IPS-NIHi11 (cell line): ENCODE measurements around the gene SERPINE2.
A peak's percentile ranks its signal among the peaks of the same experiment; 100 is the strongest.
"Not testable (repeated sequence)": the region's sequence is repeated elsewhere in the genome, so short reads cannot be mapped to it uniquely, and the experiment has no call there.

ENCODE experiments used
- DNase-seq: peaks from one replicate; pipeline ENCODE4 v3.0.0; 2012; ENCODE audit warnings: mixed read lengths, low spot score

Gene SERPINE2

GRCh38 chr2:224014336-224014735 lies 24.8 kb downstream of the SERPINE2 start:
- DNase-seq, result no peak

GRCh38 chr2:224011837-224012236 lies 27.2 kb downstream of the SERPINE2 start:
- DNase-seq, result no peak

- DNase-seq, result no peak
Observed at GRCh38 chr2:224009605-224010315, 29.3 kb downstream of the SERPINE2 start.

- peak; percentile 60 for DNase-seq
Observed at GRCh38 chr2:224008702-224009261, 30.3 kb downstream of the SERPINE2 start.

- no peak for DNase-seq
Observed at GRCh38 chr2:224004105-224004695, 34.9 kb downstream of the SERPINE2 start.

- not testable (repeated sequence) for DNase-seq
Observed at GRCh38 chr2:224000662-224001061, 38.4 kb downstream of the SERPINE2 start.

GRCh38 chr2:223999862-224000261 lies 39.2 kb downstream of the SERPINE2 start:
- DNase-seq, result no peak

GRCh38 chr2:223998948-223999347 lies 40.1 kb downstream of the SERPINE2 start:
- no peak for DNase-seq

GRCh38 chr2:223997938-223998337 lies 41.1 kb downstream of the SERPINE2 start:
- DNase-seq, result no peak

GRCh38 chr2:223996391-223996790 lies 42.7 kb downstream of the SERPINE2 start:
- no peak for DNase-seq

GRCh38 chr2:223995569-223995968 lies 43.5 kb downstream of the SERPINE2 start:
- DNase-seq, result no peak

- DNase-seq, result no peak
Observed at GRCh38 chr2:223994562-223995162, 44.4 kb downstream of the SERPINE2 start.

GRCh38 chr2:223993634-223994232 lies 45.4 kb downstream of the SERPINE2 start:
- peak; percentile 75 for DNase-seq

GRCh38 chr2:223991611-223992010 lies 47.5 kb downstream of the SERPINE2 start:
- no peak for DNase-seq

- DNase-seq, result no peak
Observed at GRCh38 chr2:223989856-223990232, 49.2 kb downstream of the SERPINE2 start.

GRCh38 chr2:223989206-223989855 lies 49.8 kb downstream of the SERPINE2 start:
- DNase-seq, result no peak

GRCh38 chr2:223981241-223981640 lies 57.8 kb downstream of the SERPINE2 start:
- no peak for DNase-seq

GRCh38 chr2:223980803-223981202 lies 58.3 kb downstream of the SERPINE2 start:
- DNase-seq, result no peak

- DNase-seq, result no peak
Observed at GRCh38 chr2:223980397-223980735, 58.7 kb downstream of the SERPINE2 start.

GRCh38 chr2:223979730-223980396 lies 59.2 kb downstream of the SERPINE2 start:
- no peak for DNase-seq

GRCh38 chr2:223978451-223978850 lies 60.6 kb downstream of the SERPINE2 start:
- no peak for DNase-seq
